IMR-90 (cell line): ENCODE data around the gene GPR107. TPM values are rescaled to one million over a fixed set of nuclear protein-coding genes. Genes with fewer than 3 reads are reported as not detected.

ENCODE experiments used
- ATAC-seq: fragments of 200-7000 bp; cut with Tn5 transposase; 2 replicates; pipeline ENCODE4 v1.9.1; 2020; ENCODE audit warnings: low read depth, mild to moderate bottlenecking, moderate library complexity
- BruUV-seq: library from RNA; stranded (reverse); fragments of 400-500 nt; replicated peaks from 2 replicates; lab custom pipeline; 2021; lab: Mats Ljungman, UMichigan
- CTCF ChIA-PET: fragments of 300-600 bp; formaldehyde crosslinking; extraction: SDS; loops from one replicate; lab custom pipeline; 2021; ENCODE audit warnings: antibody characterized with exemption; lab: Yijun Ruan, JAX
- POLR2A ChIA-PET: fragments of 300-600 bp; sonication (Branson Sonifier 250); formaldehyde crosslinking; loops from one replicate; lab custom pipeline; 2022; ENCODE audit warnings: antibody characterized with exemption; ENCODE audit not compliant: unreplicated experiment; lab: Charles Lee
- DNase-seq: peaks from one replicate; pipeline ENCODE4 v3.0.0; 2013
- H2AFZ ChIP-seq: replicated peaks from 2 replicates; pipeline ENCODE3; 2013; ENCODE audit warnings: low read length, mild to moderate bottlenecking; ENCODE audit not compliant: poor library complexity
- H2AK5ac ChIP-seq: 2 replicates; pipeline ENCODE4 v1.6.1; 2013; ENCODE audit warnings: low read depth, low read length, inconsistent platforms
- H2AK9ac ChIP-seq: replicated peaks from 2 replicates; pipeline ENCODE3; 2013; ENCODE audit warnings: mild to moderate bottlenecking, low read depth, low read length, moderate library complexity; ENCODE audit not compliant: poor library complexity
- H2BK120ac ChIP-seq: 2 replicates; pipeline ENCODE4 v1.6.1; 2013; ENCODE audit warnings: low read depth, low read length, inconsistent platforms
- H2BK15ac ChIP-seq: 3 replicates; pipeline ENCODE4 v1.6.1; 2013; ENCODE audit warnings: low read depth, low read length, inconsistent platforms
- H2BK20ac ChIP-seq: 2 replicates; pipeline ENCODE4 v1.6.1; 2013; ENCODE audit warnings: low read depth, mild to moderate bottlenecking, inconsistent platforms, low read length, moderate library complexity
- H2BK5ac ChIP-seq: 2 replicates; pipeline ENCODE4 v1.6.1; 2013; ENCODE audit warnings: mild to moderate bottlenecking, low read depth, low read length, inconsistent platforms; ENCODE audit not compliant: poor library complexity, severe bottlenecking
- H3K14ac ChIP-seq: replicated peaks from 2 replicates; pipeline ENCODE4 v1.6.1; 2013; ENCODE audit warnings: low read depth, low read length, inconsistent platforms
- H3K18ac ChIP-seq: 2 replicates; pipeline ENCODE4 v1.6.1; 2013; ENCODE audit warnings: low read depth, low read length, control low read depth
- H3K23ac ChIP-seq: 2 replicates; pipeline ENCODE4 v1.6.1; 2013; ENCODE audit warnings: low read depth, low read length, inconsistent platforms
- H3K27ac ChIP-seq: 2 replicates; pipeline ENCODE4 v1.5.1; 2013; ENCODE audit warnings: mild to moderate bottlenecking, control low read depth, low read length; ENCODE audit not compliant: insufficient read depth
- H3K27me3 ChIP-seq: 2 replicates; pipeline ENCODE4 v1.6.1; 2013; ENCODE audit warnings: low read length; ENCODE audit not compliant: control insufficient read depth, insufficient read depth
- H3K36me3 ChIP-seq: 2 replicates; pipeline ENCODE4 v1.6.1; 2013; ENCODE audit warnings: low read length, mixed read lengths; ENCODE audit not compliant: control insufficient read depth, insufficient read depth
- H3K4ac ChIP-seq: 2 replicates; pipeline ENCODE4 v1.6.1; 2013; ENCODE audit warnings: low read depth, low read length, inconsistent platforms
- H3K4me1 ChIP-seq: 2 replicates; pipeline ENCODE4 v1.6.1; 2013; ENCODE audit warnings: low read length, mixed read lengths; ENCODE audit not compliant: control insufficient read depth, insufficient read depth
- H3K4me2 ChIP-seq: 2 replicates; pipeline ENCODE4 v1.6.1; 2013; ENCODE audit warnings: low read depth, mild to moderate bottlenecking, control low read depth, low read length, moderate library complexity
- H3K4me3 ChIP-seq: 2 replicates; pipeline ENCODE4 v1.5.1; 2013; ENCODE audit warnings: low read depth, mild to moderate bottlenecking, control low read depth, low read length, moderate library complexity; ENCODE audit not compliant: insufficient read depth
- H3K56ac ChIP-seq: 2 replicates; pipeline ENCODE4 v1.6.1; 2013; ENCODE audit warnings: low read length, inconsistent platforms; ENCODE audit not compliant: insufficient read depth; ENCODE audit errors: extremely low read depth
- H3K79me1 ChIP-seq, 2 experiments: 2 replicates each; pipeline ENCODE4 v1.6.1; 2013; ENCODE audit warnings: low read length in 2 of 2, inconsistent platforms in 1 of 2, low read depth in 1 of 2
- H3K9ac ChIP-seq: 2 replicates; pipeline ENCODE4 v1.6.1; 2013; ENCODE audit warnings: low read depth, low read length, control low read depth
- H3K9me1 ChIP-seq: 2 replicates; pipeline ENCODE4 v1.6.1; 2013; ENCODE audit warnings: low read length, inconsistent platforms; ENCODE audit not compliant: insufficient read depth
- H3K9me3 ChIP-seq: 2 replicates; pipeline ENCODE4 v1.6.1; 2013; ENCODE audit warnings: low read length; ENCODE audit not compliant: control insufficient read depth, insufficient read depth
- H4K20me1 ChIP-seq: 2 replicates; pipeline ENCODE4 v1.6.1; 2013; ENCODE audit warnings: low read length, inconsistent platforms; ENCODE audit not compliant: insufficient read depth
- H4K5ac ChIP-seq: 2 replicates; pipeline ENCODE4 v1.6.1; 2013; ENCODE audit warnings: mild to moderate bottlenecking, low read depth, low read length, control low read depth
- H4K8ac ChIP-seq, 2 experiments: 2 replicates each; pipeline ENCODE4 v1.6.1; 2013; ENCODE audit warnings: low read depth in 2 of 2, low read length in 2 of 2, control low read depth in 1 of 2, inconsistent platforms in 1 of 2
- H4K91ac ChIP-seq: 2 replicates; pipeline ENCODE4 v1.6.1; 2013; ENCODE audit warnings: low read depth, low read length, inconsistent platforms; ENCODE audit not compliant: insufficient read depth
- NFE2L2 ChIP-seq: fragments of 150-350 bp; IDR thresholded peaks from 2 replicates; pipeline ENCODE4 v1.6.1; 2016; ENCODE audit warnings: low read depth, mild to moderate bottlenecking, low read length
- WGBS, 2 experiments: methylation state at CpG; one replicate each; pipeline versions ENCODE4 v1.1.5 to v1.1.7; 2013; ENCODE audit warnings: missing lambda C conversion rate in 2 of 2; ENCODE audit not compliant: insufficient read length in 1 of 2; ENCODE audit errors: extremely low coverage in 2 of 2; 5-methylcytosine and 5-hydroxymethylcytosine counted together
- dilution Hi-C: fragments of 300-500 bp; cut with HindIII; formaldehyde crosslinking; loops from one replicate; pipeline ENCODE4 v1.14.3; 2018; ENCODE audit warnings: low sequenced_read_pairs; ENCODE audit not compliant: unreplicated experiment
- in situ Hi-C: fragments of 300-500 bp; cut with MboI; formaldehyde crosslinking; loops from 3 replicates; pipeline ENCODE4 v1.14.3; 2019; ENCODE audit warnings: low sequenced_read_pairs, inconsistent platforms, mixed read lengths
- intact Hi-C: fragments of 100-400 bp; cut with micrococcal nuclease; formaldehyde crosslinking; loops from 2 replicates; pipeline ENCODE4 v1.10.0; 2022
- polyA plus RNA-seq, 3 experiments: library from polyadenylated mRNA; depleted of rRNA; stranded (reverse); fragments of >200 nt; gene quantifications; 2 replicates each; pipeline ENCODE4 v1.2.3, GENCODE V29; 2012; ENCODE audit warnings: low replicate concordance in 1 of 3
- total RNA-seq: library from RNA; depleted of rRNA; stranded (reverse); fragments of >200 nt; gene quantifications from 2 replicates; pipeline ENCODE4 v1.2.3, GENCODE V29; 2012
- TF ChIP-seq, protein P1 (sequence below): fragments of 150-350 bp; IDR thresholded peaks from 2 replicates; pipeline ENCODE4 v1.6.1; 2017; ENCODE audit warnings: mild to moderate bottlenecking, antibody characterized with exemption, low read length, low read depth

Gene GPR107
- total and polyA plus RNA-seq, 2 of the 4 experiments (the other 2 are of a cell fraction): 16.7 to 21.6 TPM

DNA sequence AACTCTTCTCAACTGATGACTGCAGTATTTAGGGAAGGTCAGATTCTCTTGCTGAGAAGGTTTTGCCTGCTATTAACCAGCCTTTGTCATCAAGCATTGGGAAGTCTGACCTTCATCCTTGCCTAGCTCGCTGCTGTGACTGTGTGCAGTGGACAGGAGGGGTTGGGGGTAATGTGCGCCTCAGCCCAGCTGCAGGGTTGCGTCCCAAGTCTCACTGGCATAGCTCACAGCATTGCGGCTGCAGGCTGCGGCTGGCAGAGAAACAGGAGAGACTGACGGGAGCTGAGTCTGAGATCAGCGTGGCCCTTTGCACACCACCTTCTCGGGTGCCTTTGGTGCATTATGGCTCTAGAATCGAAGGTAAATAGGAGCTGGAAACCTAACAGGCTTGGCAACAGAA lies 62.6 kb downstream of the GPR107 start:
- Histone ChIP-seq H3K4me3 (no peak overlapping the region), H4K91ac (no peak overlapping the region), H2BK15ac (no peak overlapping the region), H2BK5ac (no peak overlapping the region), H3K36me3 (peaks cover 23% of the 10 kb centered on the region), H3K79me1 (peaks cover 14 to 50% of the 10 kb centered on the region in 2 experiments), H3K4me1 (peaks cover 24% of the 10 kb centered on the region), H3K9me3 (no peaks in the 10 kb centered on the region), H2AFZ (no peak overlapping the region), H4K5ac (no peak overlapping the region), H2AK9ac (no peak overlapping the region), H3K18ac (no peak overlapping the region), H2BK120ac (no peak overlapping the region), H4K20me1 (peaks cover 6% of the 10 kb centered on the region), H2AK5ac (no peak overlapping the region), H3K27ac (no peak overlapping the region), H4K8ac (no peak overlapping the region), H3K27me3 (no peaks in the 10 kb centered on the region), H3K56ac (no peak overlapping the region), H3K9me1 (peaks cover 28% of the 10 kb centered on the region), H2BK20ac (no peak overlapping the region), H3K9ac (no peak overlapping the region), H3K4ac (no peak overlapping the region), H3K23ac (no peak overlapping the region), H3K4me2 (no peak overlapping the region), H3K14ac (no peak overlapping the region)
- no TSS peak for BruUV-seq
- POLR2A ChIA-PET: no interaction called here
- ATAC-seq (no peak), DNase-seq (no peak)
- dilution Hi-C loops: loop anchor here (25.0 kb wide), 1 partner anchor 121 kb away; no protein-coding TSS in a partner anchor
- TF ChIP-seq, protein P1, sequence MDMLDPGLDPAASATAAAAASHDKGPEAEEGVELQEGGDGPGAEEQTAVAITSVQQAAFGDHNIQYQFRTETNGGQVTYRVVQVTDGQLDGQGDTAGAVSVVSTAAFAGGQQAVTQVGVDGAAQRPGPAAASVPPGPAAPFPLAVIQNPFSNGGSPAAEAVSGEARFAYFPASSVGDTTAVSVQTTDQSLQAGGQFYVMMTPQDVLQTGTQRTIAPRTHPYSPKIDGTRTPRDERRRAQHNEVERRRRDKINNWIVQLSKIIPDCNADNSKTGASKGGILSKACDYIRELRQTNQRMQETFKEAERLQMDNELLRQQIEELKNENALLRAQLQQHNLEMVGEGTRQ: no peak
- TF ChIP-seq NFE2L2: no peak
- WGBS, 2 experiments: 100% methylated on average over 8 of the region's 9 CpGs; no CpG with 5 or more reads in 1 of the 2 experiments
- intact Hi-C loops: no loop called here
- CTCF ChIA-PET: no interaction called here
- in situ Hi-C loops: loop anchor here (25.0 kb wide), 2 partner anchors 121 to 546 kb away; partner anchors contain the start of gene PRDM12
